Right renal pelvis (tissue), 4 donors: ENCODE measurements around the gene NOL4L. TPM values are rescaled to one million over a fixed set of nuclear protein-coding genes. Genes with fewer than 3 reads are reported as not detected.

Source experiments
- DNase-seq, 4 donors: peaks; one replicate each; pipeline ENCODE4 v3.0.0-alpha.2; 2013; ENCODE audit warnings: low read depth in 4 of 4, low spot score in 3 of 4, missing footprints in 1 of 4
- polyA plus RNA-seq, 4 donors: library from polyadenylated mRNA; unstranded; fragments of 120-200 nt; gene quantifications; one replicate each; pipeline ENCODE4 v1.2.1, GENCODE V29; 2013; ENCODE audit not compliant: insufficient read length in 4 of 4

Gene NOL4L
- polyA plus RNA-seq = 10 to 100 TPM; 47.1 to 62.0 (median 51.7) TPM

DNA sequence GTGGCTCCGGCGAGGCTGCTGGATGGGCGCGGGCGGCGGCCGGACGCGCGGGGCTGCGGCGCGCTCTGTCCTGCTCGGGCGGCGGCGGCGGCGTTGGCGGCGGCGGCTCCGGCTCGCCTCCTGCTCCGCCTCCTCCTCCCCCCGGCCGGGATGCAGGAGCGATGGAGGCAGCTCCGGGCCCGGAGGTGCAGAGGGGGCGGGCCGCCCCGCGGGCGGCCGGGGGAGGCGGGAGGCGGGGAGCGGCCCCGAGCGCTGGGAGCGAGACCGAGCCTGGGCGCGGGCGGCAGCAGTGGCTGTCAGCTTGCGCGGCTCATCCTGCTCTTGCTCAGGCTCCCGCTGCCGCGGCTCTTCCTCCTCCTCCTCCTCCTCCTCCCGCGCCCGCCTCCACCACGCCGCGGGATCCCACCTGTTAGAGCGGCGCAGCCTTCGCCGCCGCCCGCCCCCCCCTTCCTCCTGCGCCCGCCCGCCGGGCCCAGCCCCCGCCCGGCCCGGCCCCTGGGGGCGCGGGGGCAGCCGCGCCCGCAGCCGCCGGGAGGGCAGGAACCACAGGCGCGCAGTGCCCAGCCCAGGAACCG is at the start of gene NOL4L:
Gene NOL4L (minus strand): TSS at position 323 of the 575 bp plus-strand sequence. CDS start 443 bp downstream, outside the sequence.
- DNase-seq = no peak

GRCh38 chr20:32634041-32634805 is 49.1 kb upstream of the NOL4L start:
- DNase-seq = no peak

DNA sequence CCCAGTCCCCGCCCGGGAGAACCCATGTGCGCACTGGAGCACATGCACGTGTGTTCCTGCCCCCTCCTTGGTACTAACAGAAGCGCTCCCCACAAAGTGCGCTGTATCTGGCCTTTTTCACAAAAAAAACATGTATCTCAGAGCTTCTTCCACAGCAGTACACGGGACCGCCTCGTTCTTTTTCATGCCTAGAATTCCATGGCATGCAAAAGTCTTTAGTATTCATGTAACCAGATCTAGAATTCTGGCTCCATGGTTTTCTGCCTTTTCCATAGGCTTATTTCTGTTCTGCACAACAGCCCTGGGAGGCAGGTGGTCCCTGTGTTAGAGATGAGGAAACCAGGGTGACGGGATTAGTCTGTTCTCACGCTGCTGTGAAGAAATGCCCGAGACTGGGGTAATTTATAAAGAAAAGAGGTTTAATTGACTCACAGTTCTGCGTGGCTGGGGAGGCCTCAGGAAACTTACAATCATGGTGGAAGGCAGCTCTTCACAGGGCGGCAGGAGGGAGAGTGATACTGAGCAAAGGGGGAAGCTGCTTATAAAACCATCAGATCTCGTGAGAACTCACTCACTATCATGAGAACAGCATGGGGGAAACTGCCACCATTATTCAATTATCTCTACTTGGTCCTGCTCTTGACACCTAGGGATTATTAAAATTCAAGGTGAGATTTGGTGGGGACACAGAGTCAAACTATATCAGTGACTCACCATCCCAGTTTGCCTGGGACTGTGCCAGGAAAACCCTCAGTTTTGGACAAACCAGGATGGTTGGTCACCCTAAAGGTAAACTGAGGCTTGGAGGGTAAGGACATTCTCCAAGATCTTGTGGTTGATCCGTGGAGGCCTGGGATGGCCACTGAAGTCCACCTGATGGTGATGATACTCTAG is 47.6 kb upstream of the NOL4L start:
- DNase-seq = no peak

- DNase-seq = no peak
Measured at GRCh38 chr20:32631933-32632460, 46.9 kb upstream of the NOL4L start.

- no peak for DNase-seq
Measured at GRCh38 chr20:32629813-32630212, 44.7 kb upstream of the NOL4L start.

- DNase-seq = no peak
Measured at GRCh38 chr20:32628960-32629530, 43.9 kb upstream of the NOL4L start.

GRCh38 chr20:32626859-32627636 is 41.9 kb upstream of the NOL4L start:
- DNase-seq = no peak

- DNase-seq = no peak
Measured at GRCh38 chr20:32626407-32626806, 41.3 kb upstream of the NOL4L start.

DNA sequence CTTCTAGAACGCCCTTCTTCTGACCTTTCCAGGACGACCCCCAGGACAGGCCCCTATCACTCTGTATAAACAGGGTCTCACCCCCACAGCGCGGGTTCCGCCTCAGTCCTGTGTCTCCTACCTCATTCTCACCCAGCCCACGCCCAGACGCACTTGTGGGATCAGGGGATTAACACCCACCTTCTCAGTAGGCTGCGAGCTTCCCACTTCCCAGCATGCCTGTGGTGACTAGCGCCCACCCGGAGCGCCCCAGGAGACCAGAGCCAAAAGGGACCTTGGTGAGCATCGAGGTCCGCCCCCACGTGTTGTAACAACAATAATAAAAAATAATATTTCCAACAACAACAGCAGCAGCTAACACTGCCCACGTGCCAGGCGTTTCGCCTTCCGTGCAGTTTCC is 40.9 kb upstream of the NOL4L start:
- DNase-seq = no peak

DNA sequence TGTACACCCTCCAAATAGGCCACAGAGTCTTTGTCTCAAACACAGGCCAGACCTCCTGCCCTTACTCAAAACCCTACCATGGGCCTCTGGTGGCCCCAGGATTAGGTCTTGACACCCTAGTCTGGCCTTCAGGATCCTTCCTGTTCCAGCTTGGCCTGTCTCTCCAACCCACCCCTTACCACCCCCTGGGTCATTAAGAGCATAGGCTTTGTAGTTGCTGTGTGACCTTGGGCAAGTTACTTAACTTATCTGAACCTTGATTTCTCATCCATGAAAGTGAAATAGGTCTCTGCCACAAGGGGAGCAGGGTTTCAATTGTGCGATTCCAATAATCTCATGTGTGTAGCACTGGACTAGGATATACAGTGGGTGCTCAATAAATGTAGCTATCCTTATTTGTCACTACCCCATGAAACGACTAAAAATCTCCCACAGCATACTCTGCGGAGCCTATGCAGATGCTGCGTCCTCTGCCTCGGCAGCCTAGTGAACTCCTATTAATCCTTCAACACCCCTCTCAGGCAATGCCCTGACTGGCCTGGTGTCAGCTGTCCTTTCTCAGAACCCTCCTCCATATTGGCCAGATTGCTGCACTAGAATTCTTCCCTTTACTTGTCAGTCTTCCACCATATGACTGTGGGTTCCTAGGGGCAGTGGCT is 39.7 kb upstream of the NOL4L start:
- DNase-seq = no peak

GRCh38 chr20:32623667-32624157 is 38.6 kb upstream of the NOL4L start:
- DNase-seq = no peak

- no peak for DNase-seq
Measured at GRCh38 chr20:32622585-32623468, 37.7 kb upstream of the NOL4L start.

GRCh38 chr20:32621891-32622584 is 36.9 kb upstream of the NOL4L start:
- no peak for DNase-seq

GRCh38 chr20:32621071-32621890 is 36.1 kb upstream of the NOL4L start:
- no peak for DNase-seq

GRCh38 chr20:32619586-32619985 is 34.5 kb upstream of the NOL4L start:
- DNase-seq = no peak

DNA sequence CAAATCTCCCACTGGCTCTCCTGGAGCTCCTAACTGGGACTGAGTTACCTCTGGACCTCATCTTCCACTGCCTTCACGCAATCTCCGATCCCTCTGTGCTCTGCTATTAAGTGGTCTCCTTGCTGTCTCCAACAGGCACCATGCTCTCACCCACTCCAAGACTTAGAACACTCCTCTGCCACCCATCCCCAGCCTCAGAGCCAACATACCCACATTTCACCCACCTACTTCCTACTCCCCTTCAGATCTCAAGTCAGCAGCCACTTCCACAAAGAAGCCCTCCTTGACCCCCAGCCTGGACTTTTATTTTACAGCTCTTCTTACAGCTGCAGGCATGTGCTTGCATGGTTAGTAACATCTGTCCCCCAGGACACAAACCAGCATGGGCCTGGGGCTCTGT is 29.6 kb upstream of the NOL4L start:
- DNase-seq = no peak

DNA sequence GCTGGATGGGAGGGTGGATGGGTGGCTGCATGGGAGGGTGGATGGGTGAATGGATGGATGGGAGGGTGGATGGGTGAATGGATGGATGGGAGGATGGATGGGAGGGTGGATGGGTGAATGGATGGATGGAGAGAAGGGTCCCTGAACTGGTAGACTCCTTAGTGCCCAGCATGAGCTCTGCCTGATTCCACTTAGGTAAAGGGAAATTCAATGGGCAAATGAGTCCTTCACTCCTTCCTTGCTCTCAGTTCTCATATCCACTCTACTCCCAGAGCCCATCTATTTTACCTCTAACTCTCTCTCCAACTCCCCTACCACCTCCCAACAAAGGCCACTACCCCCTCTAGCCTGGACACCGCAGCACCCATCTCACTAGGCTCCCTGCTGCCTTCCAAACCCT is 29.2 kb upstream of the NOL4L start:
- no peak for DNase-seq
